Nucleus accumbens (tissue), 56 donors: ENCODE data around the gene HOXC9.

Experiments
- DNase-seq, 56 donors: peaks; one replicate each; lab custom pipeline; 2025; lab: John Stamatoyannopoulos, UW

The HOXC9 gene

DNA sequence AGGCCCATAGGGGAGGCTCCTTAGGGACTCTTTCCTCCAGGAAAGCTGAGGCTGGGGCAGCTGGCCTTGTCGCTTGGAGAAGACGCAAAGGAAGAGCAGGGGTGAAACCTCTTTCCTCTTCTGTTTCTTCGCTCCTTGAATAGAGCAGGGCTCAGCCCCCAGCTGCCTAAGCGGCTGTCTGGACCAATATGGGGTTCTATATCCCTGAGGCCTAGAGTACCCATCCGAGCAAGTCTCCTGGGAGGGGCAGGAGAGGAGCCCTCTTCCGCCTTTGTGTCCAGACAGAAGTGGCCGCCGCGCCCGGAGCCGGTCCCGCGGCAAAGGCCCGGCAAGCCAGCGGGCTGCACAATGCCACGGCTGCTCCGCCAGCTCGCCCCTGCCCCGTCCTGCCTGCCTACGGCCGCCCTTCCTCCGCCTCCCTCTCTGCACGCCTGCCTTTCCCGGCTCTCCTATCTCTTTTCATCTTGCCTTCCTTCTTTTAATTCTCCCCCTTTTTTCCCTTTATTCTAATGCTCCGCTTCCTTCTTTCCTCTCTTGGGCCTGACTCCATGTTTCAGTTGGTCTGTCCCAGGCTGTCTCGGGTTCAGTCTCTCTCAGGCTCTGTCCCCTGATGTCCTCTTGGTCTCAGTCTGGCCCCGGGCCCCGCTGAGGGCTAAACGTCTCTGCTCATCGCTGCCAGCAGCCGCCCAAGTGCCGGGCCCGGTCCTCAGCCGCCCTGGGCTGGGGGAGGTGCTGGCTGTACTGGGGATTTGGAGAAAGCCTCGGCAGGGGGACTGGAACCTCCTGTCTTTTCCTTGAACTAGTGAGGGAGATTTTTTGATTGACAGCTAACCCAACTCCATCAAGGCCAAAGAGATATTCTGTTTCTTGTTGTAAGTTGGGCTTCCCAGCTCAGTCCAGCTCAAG lies 2.5 kb upstream of the HOXC9 start:
- no peak for DNase-seq

DNA sequence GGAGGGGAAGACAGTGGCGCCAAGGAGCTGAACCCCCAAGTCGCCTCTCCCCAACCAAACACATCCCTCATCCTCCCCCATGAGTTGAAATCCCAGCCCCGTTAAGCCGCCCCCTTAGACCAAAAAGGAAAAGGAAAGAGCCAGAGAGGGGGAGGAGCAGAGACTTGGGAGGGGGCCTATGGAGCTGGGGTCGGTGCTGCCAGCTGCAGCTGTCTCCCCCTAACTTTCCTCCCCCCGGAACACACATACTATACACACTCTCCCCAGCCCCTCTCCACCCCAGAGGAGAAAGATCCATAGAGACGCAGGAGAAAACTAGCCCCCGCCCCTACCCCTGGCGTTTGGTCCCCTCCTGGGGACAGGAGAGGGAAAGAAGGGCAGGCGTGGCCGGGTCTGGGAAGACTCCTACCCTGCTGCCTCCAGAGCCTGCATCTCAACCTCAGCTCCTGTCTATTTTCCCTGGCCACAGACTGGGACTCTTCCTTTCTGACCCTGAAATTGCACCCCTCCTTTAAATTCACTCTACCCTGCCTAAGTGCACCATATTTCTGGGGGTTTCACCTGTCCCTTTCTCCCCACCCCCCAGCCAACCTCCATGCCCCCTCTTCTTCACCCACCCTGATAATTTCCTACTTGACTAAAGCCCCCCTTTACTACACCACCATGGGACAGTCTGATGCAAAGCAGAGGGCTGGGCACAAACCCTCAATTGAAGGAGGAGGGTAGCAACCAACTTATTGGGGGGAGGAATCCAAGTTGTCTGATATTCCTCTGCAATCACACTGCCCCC lies 1.7 kb upstream of the HOXC9 start:
- DNase-seq, result no peak

DNA sequence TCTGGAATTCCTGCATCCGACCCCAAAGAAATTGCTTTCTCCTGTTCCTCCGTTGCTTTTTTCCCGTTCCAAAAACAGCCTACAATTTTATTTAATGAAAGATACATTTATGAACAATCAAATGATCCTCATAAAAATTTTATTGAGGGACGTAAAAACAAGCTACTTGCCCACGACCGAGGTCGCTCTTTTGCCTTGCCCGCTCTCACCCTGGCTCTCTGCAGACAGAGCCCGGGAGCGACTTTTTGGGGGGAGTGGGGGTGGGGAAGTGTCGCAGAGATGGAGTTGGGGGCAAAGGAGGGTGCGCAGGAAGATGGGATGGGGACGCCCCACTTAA lies 1.1 kb upstream of the HOXC9 start:
- DNase-seq, result no peak

DNA sequence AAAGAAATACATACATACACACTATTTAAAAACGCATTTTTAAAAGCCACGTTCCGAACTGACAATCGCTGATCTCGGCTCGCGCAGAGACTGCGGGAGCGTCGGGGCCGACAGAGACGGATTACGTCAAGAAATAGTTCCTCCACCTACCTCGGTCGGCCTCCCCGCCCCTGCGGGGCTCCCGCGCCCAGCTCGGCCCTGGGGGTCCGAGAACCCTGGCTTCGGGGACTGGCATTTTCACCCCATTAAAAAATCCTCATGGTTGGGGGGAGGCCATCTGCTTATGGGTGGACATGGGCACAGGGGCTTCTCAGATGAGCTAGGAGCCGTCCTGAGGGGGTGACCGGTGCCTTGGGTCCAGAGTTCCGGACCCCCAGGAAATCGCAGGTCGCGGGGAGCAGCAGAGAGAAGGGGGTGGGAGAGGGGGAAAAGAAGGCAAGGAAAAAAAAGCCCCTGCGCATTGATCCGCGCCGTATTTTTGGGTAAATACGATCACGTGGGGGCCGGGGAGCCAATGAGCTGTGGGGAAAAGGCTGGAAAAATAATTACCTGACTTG lies 324 bp upstream of the HOXC9 start:
- DNase-seq, result no peak

DNA sequence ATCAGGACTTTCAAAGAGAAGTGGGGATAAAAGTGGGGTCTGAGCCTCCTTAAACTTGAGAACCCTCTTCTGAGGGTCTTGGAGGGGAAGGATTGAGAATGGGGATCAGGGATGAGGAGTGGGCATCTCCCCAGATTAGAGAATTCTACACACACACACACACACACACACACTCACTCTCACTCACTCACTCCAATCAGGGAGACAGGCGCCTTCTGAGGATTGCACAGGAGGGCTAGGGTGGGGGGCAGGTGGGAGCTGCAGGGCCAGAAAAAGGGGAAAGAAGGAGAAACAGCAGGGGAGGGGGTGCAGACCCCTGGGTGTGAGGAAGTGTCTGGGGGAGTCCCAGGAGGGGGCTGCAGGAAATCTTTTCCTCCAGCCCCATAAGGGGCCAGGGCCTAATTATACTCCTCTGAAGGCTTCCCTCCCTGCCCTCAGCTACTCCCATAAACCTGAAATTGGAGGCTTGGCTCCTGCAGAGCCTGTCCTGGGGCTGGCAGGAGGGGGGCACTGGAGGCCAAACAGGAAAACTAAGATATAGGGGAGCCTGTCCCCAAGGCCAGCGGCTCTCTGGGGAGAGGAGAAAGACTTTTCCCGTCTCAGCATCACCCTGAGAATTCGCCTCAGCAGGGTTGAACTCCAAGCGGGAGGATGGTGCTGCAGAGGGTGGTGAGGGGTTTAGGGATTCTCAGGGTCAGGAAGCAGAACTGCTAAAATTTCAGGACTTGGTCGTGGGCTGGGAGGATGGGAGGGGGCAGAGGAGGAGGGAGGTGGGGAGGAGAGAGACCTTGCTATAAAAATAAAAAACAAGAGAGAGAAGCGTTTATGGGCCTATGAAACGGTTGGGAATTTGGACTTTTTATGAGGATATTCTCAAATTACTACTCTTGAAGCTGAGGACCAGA lies 1.6 kb downstream of the HOXC9 start:
- no peak for DNase-seq

DNA sequence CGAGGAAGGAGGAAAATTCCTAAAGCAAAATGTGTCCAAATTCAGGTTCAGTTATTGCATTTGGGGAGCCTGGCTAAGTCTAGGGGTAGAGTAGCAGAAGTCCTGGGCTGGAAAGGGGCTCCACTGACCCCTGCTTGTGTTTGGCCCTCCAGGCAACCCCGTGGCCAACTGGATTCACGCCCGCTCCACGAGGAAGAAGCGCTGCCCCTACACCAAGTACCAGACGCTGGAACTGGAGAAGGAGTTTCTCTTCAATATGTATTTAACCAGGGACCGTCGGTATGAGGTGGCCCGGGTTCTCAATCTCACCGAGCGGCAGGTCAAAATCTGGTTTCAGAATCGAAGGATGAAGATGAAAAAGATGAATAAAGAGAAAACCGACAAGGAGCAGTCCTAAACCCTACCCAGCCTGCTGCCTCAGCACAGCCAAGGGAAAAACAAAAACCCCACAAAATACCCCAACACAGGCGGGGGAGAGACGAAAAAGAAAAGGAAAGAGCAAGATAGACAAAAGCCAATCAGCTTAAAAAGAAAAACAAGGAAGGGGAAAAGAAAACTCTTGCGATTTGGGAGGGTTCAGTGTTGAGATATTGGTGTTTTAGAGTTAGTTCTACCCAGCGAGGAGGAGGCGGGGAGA lies 2.4 kb downstream of the HOXC9 start:
- DNase-seq, result no peak

DNA sequence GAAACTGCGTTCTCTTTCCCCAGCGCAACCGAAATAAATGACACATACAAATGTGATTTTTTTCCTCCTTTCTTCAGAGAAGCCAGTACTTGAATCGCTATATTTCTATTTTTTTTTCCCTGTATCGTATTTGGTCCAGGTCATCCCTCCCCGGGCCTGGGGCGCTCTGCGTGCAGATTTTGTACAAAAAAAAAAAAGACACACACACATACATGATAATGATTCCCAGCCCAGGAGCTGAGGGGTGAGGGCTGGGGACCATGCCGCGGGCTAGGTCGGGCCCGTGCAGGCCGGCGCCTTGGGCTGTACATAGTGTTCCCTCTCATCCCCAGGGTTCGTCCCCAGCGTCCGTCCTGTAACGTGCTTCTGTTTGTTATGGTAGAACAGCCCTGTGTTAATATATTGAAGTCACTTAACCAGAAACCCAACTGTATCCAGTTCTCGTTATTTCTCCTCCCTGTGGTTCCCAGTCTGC lies 3.0 kb downstream of the HOXC9 start:
- no peak for DNase-seq

DNA sequence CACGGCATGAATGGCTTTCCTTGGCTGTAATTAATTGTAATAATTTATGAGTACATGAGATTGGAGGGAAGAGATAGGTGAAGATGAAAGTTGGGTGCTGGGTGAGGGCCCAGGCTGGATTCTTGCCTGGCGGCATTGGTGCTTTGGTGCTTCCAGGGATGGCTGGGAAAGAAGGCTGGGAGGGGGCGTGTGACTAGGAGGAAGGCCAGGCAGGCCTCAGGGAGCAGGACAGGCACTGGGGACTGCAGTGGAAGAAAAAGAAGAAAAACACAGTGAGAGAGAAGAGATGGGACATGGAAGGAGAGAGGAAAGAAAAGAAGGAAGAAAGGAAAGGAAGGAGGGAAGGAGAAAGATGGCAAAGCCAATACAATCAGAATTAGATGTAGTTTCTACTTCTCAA lies 3.7 kb downstream of the HOXC9 start:
- DNase-seq, result no peak

DNA sequence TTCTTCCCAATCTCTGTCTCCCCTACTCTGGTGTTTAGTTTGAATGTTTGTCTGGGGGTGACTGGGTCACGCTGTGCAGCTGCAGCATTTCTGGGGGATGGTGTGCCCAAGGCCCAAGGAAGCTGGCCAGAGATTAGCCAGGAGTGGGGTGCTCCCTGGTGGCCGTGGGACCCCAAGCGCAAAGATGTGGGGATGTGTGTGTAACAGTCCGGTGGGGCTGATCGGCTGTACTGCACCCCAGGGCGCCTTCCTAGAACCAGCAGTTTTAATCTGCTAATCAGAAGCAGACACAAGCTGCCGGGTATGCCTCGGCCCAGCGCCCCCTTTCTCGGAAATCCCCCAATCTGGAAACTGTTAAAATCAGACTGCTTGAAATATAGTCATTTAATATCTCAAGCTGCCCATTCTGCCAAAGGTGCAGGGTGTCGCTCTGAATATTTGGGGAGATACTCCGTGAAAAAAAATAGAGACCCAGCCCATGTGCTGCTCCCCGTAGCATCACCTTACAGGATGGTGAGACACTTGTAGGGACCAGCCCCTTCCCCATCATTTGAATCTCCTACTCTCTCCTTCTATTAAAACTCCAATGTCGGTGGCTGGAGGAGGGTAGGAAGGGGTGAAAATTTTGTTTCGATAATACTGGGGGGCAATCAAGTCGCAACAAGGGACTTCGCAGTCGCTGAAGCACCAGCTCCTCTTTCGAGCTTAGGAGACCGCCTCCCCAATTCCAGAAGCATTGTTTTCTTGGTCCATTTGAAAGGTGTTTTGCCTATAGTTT lies 4.3 kb downstream of the HOXC9 start:
- no peak for DNase-seq

DNA sequence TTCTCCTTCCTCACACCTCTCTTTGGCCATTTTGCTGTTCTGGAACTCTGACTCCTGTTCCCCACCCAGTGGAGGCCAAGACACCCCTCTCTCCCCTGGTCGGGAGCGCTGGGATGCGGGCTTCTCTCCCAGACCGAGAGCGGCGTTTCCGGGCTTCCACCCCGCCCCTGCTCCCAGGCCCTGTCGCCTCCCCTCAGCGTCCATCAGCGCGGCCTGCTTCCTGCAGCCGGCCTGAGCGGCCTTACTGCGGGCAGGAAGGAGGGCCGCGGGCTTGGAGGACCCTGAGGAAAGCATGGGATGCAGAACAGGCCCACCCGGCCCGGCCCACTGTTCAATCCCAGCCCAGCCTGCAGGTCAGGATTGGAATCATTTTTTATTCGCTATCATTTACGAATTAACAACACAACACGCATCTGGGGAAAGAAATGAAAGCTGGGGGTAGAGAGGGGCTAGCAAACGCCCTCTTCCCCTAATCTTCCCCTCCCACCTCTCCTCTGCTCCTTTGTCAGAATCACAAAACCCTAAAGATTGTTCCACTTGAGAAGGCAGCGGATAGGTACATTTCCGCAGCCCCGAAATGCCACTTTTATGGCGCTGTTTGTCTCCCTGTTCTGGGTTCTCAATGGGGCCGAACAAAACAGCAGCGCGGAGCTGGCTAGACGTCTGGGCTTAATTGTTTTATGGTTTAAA lies 5.0 kb downstream of the HOXC9 start:
- no peak for DNase-seq

DNA sequence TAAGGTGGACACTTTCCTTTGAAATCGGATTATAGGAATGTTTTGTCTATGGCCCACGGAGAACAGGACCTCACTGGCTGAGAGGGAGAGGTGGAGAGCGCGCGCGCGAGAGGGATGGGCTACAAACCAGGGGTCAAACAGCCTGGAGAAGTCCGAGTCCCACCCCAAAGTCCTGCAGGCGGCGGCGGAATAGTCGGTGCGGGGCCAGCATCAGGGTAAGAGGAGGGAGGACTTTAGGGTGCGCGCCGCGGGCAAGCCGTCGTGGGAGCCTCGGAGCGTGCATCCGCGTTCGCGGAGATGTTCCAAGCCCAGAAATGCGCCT lies 5.5 kb downstream of the HOXC9 start:
- DNase-seq, result no peak

DNA sequence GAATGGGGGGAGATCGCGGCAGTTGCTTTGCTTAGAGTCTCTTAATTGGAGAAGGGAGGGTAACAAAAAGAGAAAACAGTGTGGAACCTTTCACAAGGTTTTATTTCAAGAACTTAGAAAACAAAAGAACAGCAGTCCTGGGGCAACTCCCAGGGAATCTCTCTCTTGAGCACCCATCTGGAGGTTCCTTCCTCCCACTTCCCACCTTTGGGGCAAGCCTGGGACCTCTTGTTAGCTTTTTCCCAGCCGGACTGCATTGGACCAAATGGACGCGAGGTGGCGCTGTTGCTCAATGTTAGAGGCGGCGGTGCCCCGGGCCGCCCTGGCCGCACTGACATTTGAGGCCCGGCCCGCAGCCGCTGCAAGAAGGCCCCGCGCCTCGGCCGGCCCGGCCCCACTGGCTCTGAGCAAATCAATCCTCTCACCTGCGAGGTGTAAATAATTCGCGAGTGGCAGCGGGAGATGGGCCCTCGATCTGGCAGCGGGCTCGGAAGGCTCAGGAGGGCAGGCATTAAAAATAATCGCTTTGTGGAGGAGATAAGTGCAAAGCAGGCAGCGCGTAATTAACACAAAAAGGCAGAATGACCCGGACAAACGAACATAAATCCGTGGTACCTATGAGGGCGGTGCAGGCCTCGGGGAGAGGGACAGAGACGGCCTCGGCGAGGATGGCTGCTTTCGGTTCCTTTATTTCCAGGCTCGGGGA lies 6.0 kb downstream of the HOXC9 start:
- peak in 52 of 56 donors; percentile 5 to 87 (median 56) for DNase-seq

DNA sequence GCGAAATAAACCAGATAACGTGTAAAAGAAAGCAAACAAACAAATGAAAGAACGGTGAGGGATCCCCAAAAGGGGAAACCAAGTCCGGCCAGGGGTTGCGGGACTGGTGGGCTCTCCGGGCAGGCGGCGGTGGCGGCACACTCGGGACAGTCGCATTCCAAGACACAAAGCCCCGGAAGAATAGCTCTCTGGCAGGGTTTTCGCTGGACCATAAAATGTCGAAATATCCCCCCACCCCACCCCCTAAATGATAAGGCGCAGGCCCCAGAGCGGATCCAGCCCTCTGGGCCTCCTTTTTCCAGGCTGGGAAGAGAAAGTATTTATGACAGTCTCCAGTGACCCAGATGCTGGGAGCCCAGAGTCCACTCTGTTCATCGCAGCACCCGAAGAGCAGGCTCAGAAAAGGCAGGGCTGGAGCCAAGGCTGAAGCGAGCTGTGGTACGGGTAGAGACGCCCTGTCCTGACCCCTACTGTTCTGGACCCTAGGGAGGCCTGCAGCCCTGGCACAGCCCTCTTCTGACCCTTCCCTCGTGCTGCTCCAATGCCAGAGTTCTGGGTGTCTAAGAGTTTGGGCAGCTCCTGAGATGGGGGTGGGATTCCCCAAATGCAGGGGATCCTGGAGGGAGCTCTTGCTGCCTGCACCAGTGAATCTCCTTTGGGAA lies 6.7 kb downstream of the HOXC9 start:
- DNase-seq, result no peak

DNA sequence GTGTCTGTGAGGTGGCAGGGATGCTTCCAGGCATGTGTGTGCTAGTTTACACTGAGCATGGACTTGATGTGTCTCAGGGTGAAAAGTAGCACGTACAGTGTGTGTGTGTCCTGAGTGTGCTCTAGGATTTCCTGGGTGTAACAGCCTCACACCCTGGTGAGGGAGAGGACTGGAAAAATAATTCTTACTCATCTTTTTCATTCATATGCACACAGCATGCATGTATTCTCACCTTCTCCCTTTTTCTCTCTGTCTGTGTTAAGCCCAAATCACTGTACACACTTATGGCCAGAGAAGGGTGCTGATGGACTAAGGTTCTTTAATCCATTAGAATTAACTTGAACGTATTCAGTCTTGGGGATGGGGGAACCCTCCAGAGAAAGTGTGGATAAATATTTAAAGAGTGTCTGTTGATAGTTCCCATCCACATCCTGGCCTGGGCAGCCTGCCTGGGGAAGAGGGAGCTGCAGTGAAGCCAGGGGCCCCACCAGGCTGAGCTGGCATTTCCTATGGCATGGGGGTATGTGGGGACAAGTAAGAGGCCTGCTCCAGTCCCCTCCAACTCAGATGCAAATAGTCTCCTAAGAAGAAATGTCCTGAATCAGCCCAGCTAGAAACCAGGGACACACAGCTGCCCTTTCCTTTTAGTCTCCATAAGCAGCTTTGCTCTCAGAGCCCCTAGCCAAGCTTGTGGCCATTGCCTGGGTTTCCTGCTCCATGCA lies 7.7 kb downstream of the HOXC9 start:
- DNase-seq, result no peak

DNA sequence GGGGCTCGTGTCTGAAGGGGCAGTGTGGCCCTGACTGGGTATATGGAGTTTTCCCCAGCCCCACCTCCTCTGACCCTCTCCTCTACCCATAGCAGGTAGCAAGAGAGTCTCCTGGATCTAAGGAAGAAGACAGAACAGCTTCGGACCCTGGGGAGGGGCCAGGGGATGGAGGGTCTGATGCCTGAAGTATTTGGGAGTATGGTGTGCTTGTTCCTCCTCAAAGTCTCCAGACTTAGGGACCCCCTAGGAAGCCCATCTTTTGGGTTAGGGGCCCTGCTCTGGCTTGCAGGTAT lies 8.2 kb downstream of the HOXC9 start:
- no peak for DNase-seq

DNA sequence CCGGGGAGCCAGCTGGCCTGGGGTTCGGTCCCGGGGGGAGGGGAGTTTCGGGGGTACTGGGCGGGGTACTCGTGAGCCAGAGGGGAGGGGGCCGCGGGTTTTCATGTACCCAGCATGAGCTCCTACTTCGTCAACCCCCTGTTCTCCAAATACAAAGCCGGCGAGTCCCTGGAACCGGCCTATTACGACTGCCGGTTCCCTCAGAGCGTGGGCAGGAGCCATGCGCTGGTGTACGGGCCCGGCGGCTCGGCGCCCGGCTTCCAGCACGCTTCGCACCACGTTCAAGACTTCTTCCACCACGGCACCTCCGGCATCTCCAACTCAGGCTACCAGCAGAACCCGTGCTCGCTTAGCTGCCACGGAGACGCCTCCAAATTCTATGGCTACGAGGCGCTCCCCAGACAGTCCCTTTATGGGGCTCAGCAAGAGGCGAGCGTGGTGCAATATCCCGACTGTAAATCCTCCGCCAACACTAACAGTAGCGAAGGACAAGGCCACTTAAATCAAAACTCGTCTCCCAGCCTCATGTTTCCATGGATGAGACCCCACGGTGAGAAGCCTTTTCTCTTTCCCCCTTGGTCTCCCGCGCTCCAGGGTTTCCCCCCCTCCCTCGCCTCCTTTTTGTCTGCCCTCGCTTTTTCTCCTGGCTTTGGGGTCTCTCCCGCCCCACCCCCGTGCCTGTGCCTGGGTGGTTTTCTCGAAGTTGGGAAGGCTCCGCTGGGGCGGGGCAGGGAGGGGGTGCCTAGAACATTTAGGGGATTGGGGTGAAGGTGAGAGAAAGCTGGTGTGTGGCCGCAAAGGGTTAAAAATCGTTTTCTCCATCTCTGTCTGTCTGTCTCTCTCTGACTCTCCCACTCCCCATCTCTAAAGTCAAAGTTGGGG lies 9.5 kb downstream of the HOXC9 start:
- DNase-seq, result no peak
